A172 (cell line): ENCODE measurements around the gene NOL8. TPM values are rescaled to one million over a fixed set of nuclear protein-coding genes. Genes with fewer than 3 reads are reported as not detected.

Experiments
- DNase-seq: peaks from one replicate; pipeline ENCODE4 v3.0.0-alpha.2; 2015; ENCODE audit warnings: low spot score
- total RNA-seq: library from RNA; depleted of rRNA; stranded (reverse); fragments of >200 nt; shearing (Covaris generic); gene quantifications from 2 replicates; pipeline ENCODE4 v1.2.3, GENCODE V29; 2014

The NOL8 gene
- total RNA-seq, 1 experiment from 2014 or later, result 28.6 TPM

GRCh38 chr9:92312887-92313623 lies 12.1 kb downstream of the NOL8 start:
- DNase-seq, result no peak

- DNase-seq, result no peak
These were observed 14.6 kb downstream of the NOL8 start for GRCh38 chr9:92310562-92310961.

- no peak for DNase-seq
These were observed 16.3 kb downstream of the NOL8 start for GRCh38 chr9:92308893-92309292.

GRCh38 chr9:92300936-92301335 lies 24.2 kb downstream of the NOL8 start:
- DNase-seq, result no peak

DNA sequence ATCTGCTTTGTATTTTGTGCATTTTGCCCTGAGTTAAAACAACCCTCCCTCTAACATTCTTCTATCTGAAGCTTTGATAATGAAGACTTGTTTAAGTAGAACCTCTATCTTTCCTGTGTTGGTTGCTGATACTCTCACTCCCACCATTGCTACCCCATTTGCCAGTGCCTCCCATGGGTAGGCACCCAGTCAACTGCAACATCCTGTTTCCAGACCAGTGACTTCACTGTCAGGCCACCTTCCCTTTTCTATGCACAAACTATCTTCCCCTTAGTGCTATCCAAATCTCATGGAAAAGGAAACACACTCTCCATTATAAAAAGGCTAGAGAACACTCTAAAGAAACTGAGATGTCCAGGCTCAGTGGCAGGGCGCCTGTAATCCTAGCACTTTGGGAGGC lies 26.0 kb downstream of the NOL8 start:
- DNase-seq, result no peak

DNA sequence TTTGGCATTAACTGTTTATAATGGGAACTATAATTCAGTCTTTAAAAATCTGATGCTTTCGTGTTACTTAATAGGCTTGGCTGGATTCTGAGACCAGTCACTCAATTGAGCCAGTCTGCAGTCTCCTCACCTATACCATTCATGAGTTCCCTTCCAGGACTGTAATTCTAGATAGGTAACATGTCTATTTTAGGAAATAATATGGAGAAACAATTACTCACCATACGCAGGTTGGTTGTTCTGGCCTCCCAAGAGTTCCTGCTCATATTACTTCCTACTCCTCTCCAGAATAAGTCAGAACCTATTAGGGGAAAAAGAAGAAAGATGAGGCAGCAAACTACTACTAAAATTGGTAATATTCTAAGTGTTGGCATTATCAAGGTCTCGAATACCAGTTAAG lies 27.1 kb downstream of the NOL8 start:
- DNase-seq, result no peak

- DNase-seq, result no peak
These were observed 27.5 kb downstream of the NOL8 start for GRCh38 chr9:92297611-92298010.

DNA sequence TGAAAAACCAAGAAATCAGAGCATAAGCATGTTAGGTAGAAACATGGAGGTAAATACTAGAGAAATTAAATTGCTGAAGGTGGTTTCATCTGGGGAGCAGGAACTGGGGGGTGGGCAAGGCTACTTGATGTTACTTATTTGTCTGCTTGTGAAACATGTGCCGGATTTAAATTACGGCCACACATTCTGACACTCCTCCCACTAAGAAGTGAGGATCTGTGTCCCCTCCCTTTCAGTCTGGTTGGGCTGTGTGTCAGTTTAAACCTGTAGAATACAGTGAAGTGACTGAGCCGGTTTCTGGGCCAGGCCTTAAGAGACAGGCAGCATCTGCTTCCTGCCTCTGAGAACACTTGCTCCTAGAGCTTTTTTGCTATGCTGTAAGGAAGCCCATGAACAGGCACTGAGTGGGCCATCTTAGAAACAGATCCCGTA lies 29.3 kb downstream of the NOL8 start:
- no peak for DNase-seq

DNA sequence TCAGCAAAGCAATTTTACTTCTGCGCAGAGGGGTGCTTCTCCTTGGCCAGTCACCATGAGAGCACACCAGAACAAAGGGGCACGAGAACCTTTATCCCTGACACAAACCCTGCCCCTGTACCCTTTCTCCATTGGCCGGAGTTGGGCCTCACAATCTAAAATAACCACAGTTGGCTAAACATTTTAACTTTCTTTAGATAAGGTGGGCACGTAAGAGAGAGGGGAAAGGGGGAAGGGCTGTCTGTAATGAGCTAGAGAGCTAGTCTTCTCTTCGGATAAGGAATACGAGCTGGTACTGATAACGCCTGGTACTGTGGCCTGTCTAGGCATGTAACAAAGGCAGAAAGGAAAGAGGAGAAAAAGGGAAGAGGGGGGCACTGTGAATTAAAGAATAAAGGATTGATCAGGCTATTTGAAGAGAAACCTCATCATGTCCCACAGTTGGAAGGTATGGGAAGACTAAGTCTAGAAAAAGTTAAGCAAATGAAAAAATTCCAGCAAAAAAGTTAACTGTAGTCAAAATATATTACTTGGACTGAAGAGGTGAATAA lies 29.8 kb downstream of the NOL8 start:
- no peak for DNase-seq

- DNase-seq, result peak; percentile 19
These were observed 30.9 kb downstream of the NOL8 start for GRCh38 chr9:92294297-92294676.

- peak; percentile 97 for DNase-seq
These were observed 31.5 kb downstream of the NOL8 start, which contains the start of gene IARS1 for GRCh38 chr9:92293452-92294296. TSS of gene IARS1 (minus strand) at chr9:92293697. CDS start at chr9:92289419, 4,278 bp downstream.

GRCh38 chr9:92293075-92293354 lies 32.1 kb downstream of the NOL8 start:
- DNase-seq, result no peak

GRCh38 chr9:92292338-92293074 lies 32.6 kb downstream of the NOL8 start:
- DNase-seq, result peak; percentile 16

DNA sequence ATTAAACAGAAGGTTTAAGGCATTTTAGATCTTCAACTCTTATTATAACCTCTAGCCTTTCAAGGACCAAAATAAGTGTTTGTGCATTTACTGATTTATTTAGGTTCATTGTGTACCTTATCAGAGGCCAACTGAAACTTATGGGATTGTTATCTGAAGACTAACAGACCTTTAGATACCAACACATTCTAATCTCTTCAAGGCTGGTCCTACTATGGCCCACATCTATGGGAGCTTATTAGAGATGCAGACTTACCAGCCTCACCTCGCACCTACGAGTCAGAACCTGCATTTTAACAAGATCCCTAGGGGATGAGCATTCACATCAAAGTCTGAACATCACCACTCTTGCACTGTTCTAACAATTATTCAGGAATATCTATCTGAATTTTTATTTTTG lies 33.6 kb downstream of the NOL8 start:
- no peak for DNase-seq

DNA sequence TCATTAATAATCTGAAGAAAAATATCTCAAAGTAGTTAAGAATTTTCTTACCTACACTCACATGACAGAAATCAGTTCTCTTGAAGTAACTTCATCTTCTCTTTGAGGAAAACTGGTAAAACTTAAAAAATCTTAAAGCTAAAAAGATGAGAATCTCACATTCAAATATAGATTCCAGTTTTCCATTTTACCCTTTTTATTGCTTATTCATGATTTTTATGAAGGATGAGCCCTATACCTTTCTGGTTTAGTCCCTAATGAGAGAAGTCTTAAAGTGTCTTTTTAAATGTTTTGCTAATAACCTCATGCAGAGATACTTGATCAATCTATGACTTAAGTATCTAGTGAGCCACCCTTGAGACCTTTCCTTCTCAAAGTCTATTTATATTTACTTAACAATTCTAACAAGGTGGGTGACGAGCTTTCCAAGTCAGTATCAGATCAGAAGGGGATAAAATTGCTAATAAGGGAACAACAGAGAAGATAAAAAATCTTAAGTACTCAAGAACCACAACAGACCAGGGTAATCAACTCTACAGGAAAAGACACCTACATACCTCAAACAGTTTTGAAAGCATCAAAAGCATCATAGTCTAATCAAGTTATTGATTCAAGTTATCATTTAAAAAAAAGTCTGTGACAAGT lies 34.2 kb downstream of the NOL8 start:
- no peak for DNase-seq

- DNase-seq, result no peak
These were observed 35.3 kb downstream of the NOL8 start for GRCh38 chr9:92289708-92290390.

- DNase-seq, result no peak
These were observed 45.8 kb downstream of the NOL8 start for GRCh38 chr9:92279302-92279701.

GRCh38 chr9:92278110-92278509 lies 47.0 kb downstream of the NOL8 start:
- DNase-seq, result no peak

GRCh38 chr9:92276331-92277032 lies 48.7 kb downstream of the NOL8 start:
- DNase-seq, result peak; percentile 60

DNA sequence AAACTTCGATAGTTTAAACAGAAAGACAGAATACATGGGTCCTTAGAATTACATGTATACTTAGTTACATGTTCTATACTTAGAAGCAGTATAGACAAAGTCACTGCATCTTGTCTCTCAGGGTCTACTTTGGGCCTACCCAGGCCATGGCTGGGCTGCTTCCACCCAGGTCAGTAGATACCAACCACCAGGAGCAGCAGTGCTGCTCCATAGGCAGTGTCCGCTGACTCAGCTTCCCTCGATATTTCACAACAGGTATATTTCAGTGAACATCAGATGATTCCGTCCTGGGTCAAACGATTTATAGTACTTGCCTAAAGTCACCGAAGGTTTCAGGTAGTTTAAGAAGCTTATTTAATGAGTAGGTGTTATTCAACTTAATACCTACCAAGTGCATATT lies 49.6 kb downstream of the NOL8 start:
- DNase-seq, result no peak

GRCh38 chr9:92270511-92270910 lies 54.6 kb downstream of the NOL8 start:
- DNase-seq, result no peak
